ENCODE data around the gene FAM209B. TPM values are rescaled to one million over a fixed set of nuclear protein-coding genes. Genes with fewer than 3 reads are reported as not detected.

FAM209B gene
- total and polyA plus RNA-seq, 10 of the 15 experiments (the other 5 are each of a cell fraction or from before 2014, with no cell fraction given) = 0.22 to 0.77 (median 0.41) TPM; not detected in 2

GRCh38 chr20:56506103-56506502, 26.9 kb upstream of the FAM209B start:
- WGBS (ENCODE audit: insufficient coverage, insufficient replicate concordance, low lambda C conversion rate, missing lambda C conversion rate) = 81% methylated on average over 3 of the region's 3 CpGs
- no peak overlapping the region for H3K4me3 ChIP-seq
- H3K27me3 ChIP-seq (replicated peaks in 1 of 2; ENCODE audit: control insufficient read depth in 2 of 2, insufficient read depth in 2 of 2, low read length in 1 of 2) = no peaks in the 10 kb centered on the region
- ATAC-seq = no peak
- no TSS peak for BruUV-seq (replicated peaks)
- H3K36me3 ChIP-seq (ENCODE audit: control insufficient read depth in 2 of 2, insufficient read depth in 2 of 2, low read length in 1 of 2) = peaks cover 0 to 2% of the 10 kb centered on the region in 2 experiments; a peak in 1 of 4 replicates
- CTCF ChIA-PET = interaction anchor here (3.7 kb wide), 1 partner anchor 111 kb away, joined by 12 read pairs; no protein-coding TSS in a partner anchor
- H2AFZ ChIP-seq (ENCODE audit: control insufficient read depth, low read depth, low read length) = no peak overlapping the region
- no peak overlapping the region for H3K9ac ChIP-seq (ENCODE audit: control insufficient read depth, insufficient read depth, low read length)
- no peak overlapping the region for H3K27ac ChIP-seq (ENCODE audit: control insufficient read depth, insufficient read depth)
- FAIRE-seq = no peak
- no peak overlapping the region for H3K4me2 ChIP-seq (ENCODE audit: control insufficient read depth, insufficient read depth)
- H3K4me1 ChIP-seq (ENCODE audit: control insufficient read depth, insufficient read depth, low read length) = no peaks in the 10 kb centered on the region
- RAD21 ChIA-PET (ENCODE audit: unreplicated experiment) = no interaction called here
- H4K20me1 ChIP-seq (ENCODE audit: control insufficient read depth, insufficient read depth) = no peaks in the 10 kb centered on the region
- TF ChIP-seq ZZZ3 (IDR thresholded peaks at IDR 0.05; ENCODE audit: control insufficient read depth, insufficient read length, low read depth) (no peak), PKNOX1 (IDR thresholded peaks at IDR 0.05) (no peak), NKRF (conservative IDR thresholded peaks at IDR 0.05) (no peak), CHD4 (IDR thresholded peaks at IDR 0.05) (no peak), ZNF384 (IDR thresholded peaks at IDR 0.05; ENCODE audit: borderline replicate concordance, low read depth, low read length) (no peak), TBL1XR1 (IDR thresholded peaks at IDR 0.05; ENCODE audit: low read depth, low read length) (no peak), CREB1 (IDR thresholded peaks at IDR 0.05; ENCODE audit: low read depth) (no peak), E2F4 (IDR thresholded peaks at IDR 0.05; ENCODE audit: low read depth, low read length) (no peak), NFYA (IDR thresholded peaks at IDR 0.05; ENCODE audit: borderline replicate concordance, low read depth, low read length) (no peak), SMC3 (IDR thresholded peaks at IDR 0.05; ENCODE audit: borderline replicate concordance, low read length) (no peak), BHLHE40 (IDR thresholded peaks at IDR 0.05; ENCODE audit: borderline replicate concordance in 1 of 2, low read depth in 2 of 2, low read length in 1 of 2) (no peak)
- TF ChIP-seq, protein P1, sequence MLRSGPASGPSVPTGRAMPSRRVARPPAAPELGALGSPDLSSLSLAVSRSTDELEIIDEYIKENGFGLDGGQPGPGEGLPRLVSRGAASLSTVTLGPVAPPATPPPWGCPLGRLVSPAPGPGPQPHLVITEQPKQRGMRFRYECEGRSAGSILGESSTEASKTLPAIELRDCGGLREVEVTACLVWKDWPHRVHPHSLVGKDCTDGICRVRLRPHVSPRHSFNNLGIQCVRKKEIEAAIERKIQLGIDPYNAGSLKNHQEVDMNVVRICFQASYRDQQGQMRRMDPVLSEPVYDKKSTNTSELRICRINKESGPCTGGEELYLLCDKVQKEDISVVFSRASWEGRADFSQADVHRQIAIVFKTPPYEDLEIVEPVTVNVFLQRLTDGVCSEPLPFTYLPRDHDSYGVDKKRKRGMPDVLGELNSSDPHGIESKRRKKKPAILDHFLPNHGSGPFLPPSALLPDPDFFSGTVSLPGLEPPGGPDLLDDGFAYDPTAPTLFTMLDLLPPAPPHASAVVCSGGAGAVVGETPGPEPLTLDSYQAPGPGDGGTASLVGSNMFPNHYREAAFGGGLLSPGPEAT (IDR thresholded peaks at IDR 0.05; ENCODE audit: low read depth) = no peak
- H3K79me2 ChIP-seq (ENCODE audit: control insufficient read depth, insufficient read depth, low read length) = no peaks in the 10 kb centered on the region
- no peak for DNase-seq (ENCODE audit: low read depth, low spot score)
- intact Hi-C loops (cut with micrococcal nuclease; ENCODE audit: unreplicated experiment) = no loop called here
- SMC1A ChIA-PET (ENCODE audit: uncharacterized antibody, unreplicated experiment) = no interaction called here
- in situ Hi-C loops (cut with MboI) = no loop called here
- no peaks in the 10 kb centered on the region for H3K9me3 ChIP-seq (replicated peaks; ENCODE audit: control insufficient read depth, insufficient read depth, low read length)
- POLR2A ChIA-PET = no interaction called here
